ENCODE results near the gene ATP6V0C.

Gene ATP6V0C

GRCh38 chr16:2501946-2502895 is 11.5 kb upstream of the ATP6V0C start:
- Histone ChIP-seq H3K27ac (replicated peaks; ENCODE audit: low read length) (peak overlapping the region; percentile 49), H3K4me2 (ENCODE audit: insufficient read depth, low read length, poor library complexity, severe bottlenecking) (no peak overlapping the region), H3K9me3 (replicated peaks in 1 of 2; ENCODE audit: control insufficient read depth in 2 of 2, insufficient read depth in 1 of 2, low read depth in 1 of 2, low read length in 2 of 2) (peaks cover 0 to 4% of the 10 kb centered on the region in 2 donors), H3K14ac (ENCODE audit: low read length) (peak overlapping the region; percentile 96), H2BK5ac (ENCODE audit: low read length) (peak overlapping the region; percentile 92), H3K79me1 (ENCODE audit: low read depth, low read length) (peaks cover 10% of the 10 kb centered on the region), H4K91ac (ENCODE audit: low read depth, low read length, poor library complexity) (peak overlapping the region; percentile 22), H3K9ac (ENCODE audit: low read depth, low read length, poor library complexity) (peak overlapping the region; percentile 82), H2AK5ac (ENCODE audit: low read depth, low read length) (peak overlapping the region; percentile 93), H4K8ac (ENCODE audit: low read depth, low read length) (peak overlapping the region; percentile 89), H2AFZ (ENCODE audit: low read length) (peak overlapping the region; percentile 98), H3K36me3 (replicated peaks in 1 of 2; ENCODE audit: control insufficient read depth in 2 of 2, insufficient read depth in 2 of 2, low read length in 2 of 2) (peaks cover 8 to 23% of the 10 kb centered on the region in 2 donors), H2BK120ac (ENCODE audit: low read depth, low read length) (peak overlapping the region; percentile 35), H3K4me3 (ENCODE audit: low read length in 2 of 2) (no peak overlapping the region), H3K4ac (ENCODE audit: low read length) (no peak overlapping the region), H3K23ac (ENCODE audit: low read depth, low read length, poor library complexity) (no peak overlapping the region), H3K18ac (ENCODE audit: low read length) (peak overlapping the region; percentile 89), H3K27me3 (ENCODE audit: control insufficient read depth in 3 of 3, insufficient read depth in 3 of 3, low read depth in 1 of 3, low read length in 3 of 3) (no peaks in the 10 kb centered on the region), H2BK15ac (ENCODE audit: low read length) (peak overlapping the region; percentile 81), H2BK12ac (ENCODE audit: low read length) (peak overlapping the region; percentile 75), H3K4me1 (ENCODE audit: control insufficient read depth in 2 of 2, insufficient read depth in 1 of 2, low read depth in 1 of 2, low read length in 2 of 2) (peaks cover 9% of the 10 kb centered on the region in 2 donors)
- no CpG with 5 or more reads among the region's 18 CpGs for WGBS, 2 donors (ENCODE audit: extremely low coverage in 2 of 2, insufficient read length in 2 of 2, insufficient replicate concordance in 1 of 2)
- DNase-seq (ENCODE audit: low spot score): no peak

GRCh38 chr16:2505695-2506094 is 8.1 kb upstream of the ATP6V0C start:
- peaks cover 9 to 17% of the 10 kb centered on the region in 2 donors for H3K4me1 ChIP-seq (ENCODE audit: control insufficient read depth in 2 of 2, insufficient read depth in 1 of 2, low read depth in 1 of 2, low read length in 2 of 2)
- no peak for DNase-seq (ENCODE audit: low spot score)
- H3K18ac ChIP-seq (ENCODE audit: low read length): no peak overlapping the region
- H2BK15ac ChIP-seq (ENCODE audit: low read length): no peak overlapping the region
- H4K91ac ChIP-seq (ENCODE audit: low read depth, low read length, poor library complexity): no peak overlapping the region
- H3K9me3 ChIP-seq (replicated peaks in 1 of 2; ENCODE audit: control insufficient read depth in 2 of 2, insufficient read depth in 1 of 2, low read depth in 1 of 2, low read length in 2 of 2): peaks cover 0 to 4% of the 10 kb centered on the region in 2 donors
- no peak overlapping the region for H2AFZ ChIP-seq (ENCODE audit: low read length)
- no peak overlapping the region for H3K4me2 ChIP-seq (ENCODE audit: insufficient read depth, low read length, poor library complexity, severe bottlenecking)
- no peak overlapping the region for H2BK120ac ChIP-seq (ENCODE audit: low read depth, low read length)
- H3K4me3 ChIP-seq (ENCODE audit: low read length in 2 of 2): no peak overlapping the region
- peaks cover 0 to 2% of the 10 kb centered on the region in 2 donors for H3K36me3 ChIP-seq (replicated peaks in 1 of 2; ENCODE audit: control insufficient read depth in 2 of 2, insufficient read depth in 2 of 2, low read length in 2 of 2)
- no peak overlapping the region for H2AK5ac ChIP-seq (ENCODE audit: low read depth, low read length)
- H3K14ac ChIP-seq (ENCODE audit: low read length): no peak overlapping the region
- H3K4ac ChIP-seq (ENCODE audit: low read length): no peak overlapping the region
- H3K23ac ChIP-seq (ENCODE audit: low read depth, low read length, poor library complexity): no peak overlapping the region
- no peaks in the 10 kb centered on the region for H3K27me3 ChIP-seq (ENCODE audit: control insufficient read depth in 3 of 3, insufficient read depth in 3 of 3, low read depth in 1 of 3, low read length in 3 of 3)
- no peak overlapping the region for H2BK5ac ChIP-seq (ENCODE audit: low read length)
- 100% methylated on average over 1 of the region's 14 CpGs; no CpG with 5 or more reads in 1 of the 2 donors for WGBS, 2 donors (ENCODE audit: extremely low coverage in 2 of 2, insufficient read length in 2 of 2, insufficient replicate concordance in 1 of 2)
- no peak overlapping the region for H4K8ac ChIP-seq (ENCODE audit: low read depth, low read length)
- H2BK12ac ChIP-seq (ENCODE audit: low read length): no peak overlapping the region
- H3K79me1 ChIP-seq (ENCODE audit: low read depth, low read length): peaks cover 7% of the 10 kb centered on the region
- no peak overlapping the region for H3K9ac ChIP-seq (ENCODE audit: low read depth, low read length, poor library complexity)
- H3K27ac ChIP-seq (replicated peaks; ENCODE audit: low read length): no peak overlapping the region

DNA sequence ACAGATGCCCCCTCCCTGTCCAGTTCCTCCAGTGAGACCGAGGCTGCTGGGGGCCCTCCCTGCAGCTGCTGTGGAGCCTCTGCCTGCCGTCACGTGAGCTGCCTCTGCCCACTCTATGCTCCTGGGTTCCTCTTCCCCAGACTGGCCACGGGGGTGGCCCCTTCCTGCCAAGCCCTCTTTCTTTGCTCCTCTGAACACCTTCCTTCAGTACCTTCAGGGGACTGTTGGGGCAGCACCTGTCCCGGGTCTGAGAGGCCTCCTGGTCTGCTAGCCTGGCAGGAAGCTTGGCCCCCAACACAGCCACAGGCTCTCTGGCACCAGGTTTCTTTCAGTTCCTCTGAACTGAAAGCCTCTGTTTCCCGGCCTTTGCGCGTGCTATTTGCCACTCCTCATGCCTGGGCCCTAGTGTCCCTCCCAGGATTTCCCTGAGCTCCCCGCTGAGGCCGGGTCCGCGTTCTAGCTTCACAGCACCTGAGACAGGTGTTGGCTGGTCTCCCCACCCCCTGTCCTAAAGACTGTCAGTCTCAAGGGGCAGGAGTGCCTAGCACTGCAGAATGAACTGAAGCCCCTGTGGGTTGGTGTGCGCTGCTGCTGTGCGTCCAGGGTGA is 6.6 kb upstream of the ATP6V0C start:
- Histone ChIP-seq H3K23ac (ENCODE audit: low read depth, low read length, poor library complexity) (no peak overlapping the region), H4K91ac (ENCODE audit: low read depth, low read length, poor library complexity) (no peak overlapping the region), H3K14ac (ENCODE audit: low read length) (no peak overlapping the region), H3K4me3 (ENCODE audit: low read length in 2 of 2) (no peak overlapping the region), H3K4ac (ENCODE audit: low read length) (no peak overlapping the region), H3K18ac (ENCODE audit: low read length) (no peak overlapping the region), H3K4me2 (ENCODE audit: insufficient read depth, low read length, poor library complexity, severe bottlenecking) (no peak overlapping the region), H3K27ac (replicated peaks; ENCODE audit: low read length) (no peak overlapping the region), H2BK12ac (ENCODE audit: low read length) (no peak overlapping the region), H2BK5ac (ENCODE audit: low read length) (peak overlapping the region; percentile 66), H2BK15ac (ENCODE audit: low read length) (peak overlapping the region; percentile 37), H2BK120ac (ENCODE audit: low read depth, low read length) (no peak overlapping the region), H3K36me3 (replicated peaks in 1 of 2; ENCODE audit: control insufficient read depth in 2 of 2, insufficient read depth in 2 of 2, low read length in 2 of 2) (peaks cover 0 to 2% of the 10 kb centered on the region in 2 donors), H3K79me1 (ENCODE audit: low read depth, low read length) (peaks cover 4% of the 10 kb centered on the region), H3K27me3 (ENCODE audit: control insufficient read depth in 3 of 3, insufficient read depth in 3 of 3, low read depth in 1 of 3, low read length in 3 of 3) (no peaks in the 10 kb centered on the region), H3K9me3 (replicated peaks in 1 of 2; ENCODE audit: control insufficient read depth in 2 of 2, insufficient read depth in 1 of 2, low read depth in 1 of 2, low read length in 2 of 2) (peaks cover 0 to 3% of the 10 kb centered on the region in 2 donors), H3K4me1 (ENCODE audit: control insufficient read depth in 2 of 2, insufficient read depth in 1 of 2, low read depth in 1 of 2, low read length in 2 of 2) (peaks cover 10 to 13% of the 10 kb centered on the region in 2 donors), H2AFZ (ENCODE audit: low read length) (no peak overlapping the region), H2AK5ac (ENCODE audit: low read depth, low read length) (no peak overlapping the region), H3K9ac (ENCODE audit: low read depth, low read length, poor library complexity) (peak overlapping the region; percentile 30), H4K8ac (ENCODE audit: low read depth, low read length) (no peak overlapping the region)
- WGBS, 2 donors (ENCODE audit: extremely low coverage in 2 of 2, insufficient read length in 2 of 2, insufficient replicate concordance in 1 of 2): no CpG with 5 or more reads among the region's 14 CpGs
- DNase-seq (ENCODE audit: low spot score): no peak

GRCh38 chr16:2507665-2508064 is 6.1 kb upstream of the ATP6V0C start:
- H3K27ac ChIP-seq (replicated peaks; ENCODE audit: low read length): no peak overlapping the region
- peak overlapping the region; percentile 30 for H3K9ac ChIP-seq (ENCODE audit: low read depth, low read length, poor library complexity)
- no peak overlapping the region for H4K8ac ChIP-seq (ENCODE audit: low read depth, low read length)
- peak overlapping the region in 1 of 2 donors; percentile 47 for H3K4me3 ChIP-seq (ENCODE audit: low read length in 2 of 2)
- peaks cover 2% of the 10 kb centered on the region for H3K79me1 ChIP-seq (ENCODE audit: low read depth, low read length)
- no CpG with 5 or more reads among the region's 11 CpGs for WGBS, 2 donors (ENCODE audit: extremely low coverage in 2 of 2, insufficient read length in 2 of 2, insufficient replicate concordance in 1 of 2)
- peak overlapping the region; percentile 37 for H2BK15ac ChIP-seq (ENCODE audit: low read length)
- peak overlapping the region; percentile 66 for H2BK5ac ChIP-seq (ENCODE audit: low read length)
- no peak overlapping the region for H3K4ac ChIP-seq (ENCODE audit: low read length)
- H2BK120ac ChIP-seq (ENCODE audit: low read depth, low read length): no peak overlapping the region
- H3K27me3 ChIP-seq (ENCODE audit: control insufficient read depth in 3 of 3, insufficient read depth in 3 of 3, low read depth in 1 of 3, low read length in 3 of 3): no peaks in the 10 kb centered on the region
- no peak overlapping the region for H3K4me2 ChIP-seq (ENCODE audit: insufficient read depth, low read length, poor library complexity, severe bottlenecking)
- H4K91ac ChIP-seq (ENCODE audit: low read depth, low read length, poor library complexity): no peak overlapping the region
- H3K9me3 ChIP-seq (replicated peaks in 1 of 2; ENCODE audit: control insufficient read depth in 2 of 2, insufficient read depth in 1 of 2, low read depth in 1 of 2, low read length in 2 of 2): no peaks in the 10 kb centered on the region
- H3K36me3 ChIP-seq (replicated peaks in 1 of 2; ENCODE audit: control insufficient read depth in 2 of 2, insufficient read depth in 2 of 2, low read length in 2 of 2): no peaks in the 10 kb centered on the region
- H3K18ac ChIP-seq (ENCODE audit: low read length): no peak overlapping the region
- H3K23ac ChIP-seq (ENCODE audit: low read depth, low read length, poor library complexity): no peak overlapping the region
- H3K4me1 ChIP-seq (ENCODE audit: control insufficient read depth in 2 of 2, insufficient read depth in 1 of 2, low read depth in 1 of 2, low read length in 2 of 2): peaks cover 15% of the 10 kb centered on the region in 2 donors
- no peak overlapping the region for H2BK12ac ChIP-seq (ENCODE audit: low read length)
- no peak overlapping the region for H2AK5ac ChIP-seq (ENCODE audit: low read depth, low read length)
- no peak for DNase-seq (ENCODE audit: low spot score)
- no peak overlapping the region for H2AFZ ChIP-seq (ENCODE audit: low read length)
- H3K14ac ChIP-seq (ENCODE audit: low read length): no peak overlapping the region
